GM19468 (cell line): Measurements from ENCODE around the gene SLC35F3.

Experiments
- ATAC-seq: cut with Tn5 transposase; IDR thresholded peaks from one replicate; pipeline ENCODE4 v1.9.1; 2021; ENCODE audit warnings: mild to moderate bottlenecking, moderate library complexity, moderate number of reproducible peaks; ENCODE audit not compliant: unreplicated experiment; ENCODE audit errors: extremely low read depth

SLC35F3 gene

DNA sequence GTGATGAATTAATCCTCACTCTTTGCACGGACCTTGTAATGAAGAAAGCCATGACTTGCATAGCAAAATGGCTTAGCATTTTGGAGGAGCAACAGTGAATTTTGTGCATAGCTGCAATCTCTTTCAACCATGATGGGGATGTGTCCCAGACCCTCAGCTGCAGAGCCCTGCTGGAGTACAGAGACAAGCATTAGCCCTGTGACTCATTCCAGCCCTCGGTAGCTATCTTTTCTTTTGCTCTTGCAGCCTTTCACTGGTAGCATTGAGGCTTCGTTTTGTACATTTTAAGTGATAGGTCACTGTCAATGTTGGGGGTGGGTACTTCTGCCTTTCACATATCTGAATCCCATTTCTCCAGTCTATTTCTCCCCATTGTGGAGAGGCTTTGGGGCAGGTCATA is 58.4 kb downstream of the SLC35F3 start:
- no peak for ATAC-seq

GRCh38 chr1:233965856-233966255 is 61.4 kb downstream of the SLC35F3 start:
- no peak for ATAC-seq

DNA sequence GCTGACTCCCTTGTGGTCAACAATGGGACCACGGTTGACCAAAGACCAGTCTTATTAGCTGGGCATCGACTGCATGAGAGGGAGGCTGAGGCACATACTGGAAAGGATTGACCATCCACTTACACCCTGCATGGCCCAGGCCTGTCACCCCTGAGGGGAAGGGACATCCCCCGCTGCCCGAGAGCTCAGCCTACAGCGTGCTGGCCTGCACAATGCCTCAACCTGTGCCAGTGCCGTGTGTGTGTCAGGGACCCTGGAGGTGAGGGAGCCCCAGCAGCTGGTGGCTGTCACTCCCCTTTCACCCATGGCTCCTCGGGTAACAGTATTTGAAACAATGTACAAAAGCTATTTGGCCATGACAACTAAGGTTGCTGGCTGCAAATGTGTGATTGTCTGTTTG is 67.3 kb downstream of the SLC35F3 start:
- ATAC-seq, result no peak

GRCh38 chr1:233972563-233972950 is 68.1 kb downstream of the SLC35F3 start:
- no peak for ATAC-seq

- no peak for ATAC-seq
Observed at GRCh38 chr1:233972951-233973635, 68.6 kb downstream of the SLC35F3 start.

DNA sequence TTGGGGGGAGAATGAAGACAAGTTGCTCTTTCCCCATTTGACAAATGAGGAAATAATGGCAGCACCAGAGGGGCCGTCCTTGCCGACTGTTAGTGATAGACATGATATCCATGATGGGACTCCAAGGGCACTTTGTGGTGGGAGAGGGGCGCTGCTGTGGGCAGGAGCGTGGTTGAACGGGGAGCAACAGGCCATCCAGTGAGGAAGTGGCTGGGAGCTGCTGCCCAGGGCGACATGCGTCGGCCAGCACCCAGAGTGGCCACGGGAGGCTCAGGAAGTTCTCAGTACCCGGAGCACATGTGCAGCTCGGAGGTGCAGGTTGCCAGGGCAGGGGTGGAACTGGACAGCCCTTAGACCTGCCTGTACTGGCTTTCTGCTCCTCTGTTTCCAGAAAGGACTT is 71.0 kb downstream of the SLC35F3 start:
- ATAC-seq, result no peak

GRCh38 chr1:233981042-233981675 is 76.7 kb downstream of the SLC35F3 start:
- no peak for ATAC-seq

DNA sequence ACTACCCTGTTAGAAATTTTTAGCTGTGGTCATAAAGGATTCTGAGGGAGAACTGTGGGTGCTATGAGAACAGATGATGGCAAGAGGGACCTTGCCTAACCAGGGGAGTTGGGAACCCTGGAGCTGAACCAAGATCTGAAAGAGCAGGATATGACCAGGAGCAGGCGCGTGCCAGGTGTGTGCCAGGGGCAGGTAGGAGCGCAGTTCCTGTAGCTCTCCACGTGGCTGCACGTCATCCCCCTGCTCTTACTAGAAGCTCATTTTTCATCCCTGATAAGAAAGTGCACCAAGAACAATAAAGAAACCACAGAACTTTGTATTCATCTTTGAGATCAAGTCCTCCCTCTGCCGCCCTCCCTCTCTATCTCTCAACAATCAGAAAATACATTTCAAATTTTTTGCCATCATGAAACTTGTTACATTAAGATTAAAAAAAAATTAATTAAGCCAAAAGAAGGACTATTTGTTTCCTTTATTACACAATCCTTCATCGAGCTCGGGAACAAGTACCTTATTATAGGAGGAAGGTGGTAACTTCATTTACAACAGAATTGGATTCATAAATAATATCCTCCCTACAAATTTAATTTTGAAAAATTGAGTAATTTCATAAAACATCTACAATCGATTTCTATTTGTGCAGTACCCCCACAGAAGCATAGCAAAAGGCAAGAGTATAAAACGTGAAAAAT is 78.5 kb downstream of the SLC35F3 start:
- no peak for ATAC-seq

- no peak for ATAC-seq
Observed at GRCh38 chr1:233983811-233984210, 79.3 kb downstream of the SLC35F3 start.

DNA sequence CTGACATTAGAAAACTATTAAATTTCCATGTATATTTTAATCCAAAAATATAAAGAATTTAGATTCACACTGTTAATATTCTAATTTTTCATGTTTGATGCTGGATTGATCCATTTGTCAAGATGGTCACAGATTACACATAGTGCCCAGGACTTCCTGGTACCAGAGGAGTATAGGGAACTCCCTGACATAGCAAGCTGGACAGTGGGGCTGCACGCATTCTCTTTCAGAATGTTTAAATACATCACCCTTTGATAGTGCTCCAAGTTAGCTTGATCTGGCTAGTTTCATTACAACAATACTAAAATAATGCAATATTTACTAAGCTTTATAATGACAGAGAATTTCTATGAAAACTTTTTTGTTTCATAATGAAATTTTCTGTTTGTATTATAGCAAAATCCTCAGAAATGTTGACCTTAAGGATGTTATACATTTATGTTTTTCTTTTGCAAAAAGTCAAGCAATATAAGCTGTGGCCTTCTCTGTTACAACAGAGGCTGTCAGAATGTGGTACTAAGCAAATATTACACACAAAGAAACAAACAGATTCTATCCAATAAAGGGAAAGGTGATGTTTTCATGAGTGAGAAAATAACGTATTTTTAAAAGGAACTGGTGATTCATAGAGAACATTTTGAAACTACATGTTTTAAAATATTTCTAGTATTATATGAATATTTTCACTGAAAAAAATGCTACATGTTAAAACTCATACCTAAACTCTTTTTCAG is 84.7 kb downstream of the SLC35F3 start:
- ATAC-seq, result no peak

- ATAC-seq, result no peak
Observed at GRCh38 chr1:233990486-233990885, 86.0 kb downstream of the SLC35F3 start.

- ATAC-seq, result no peak
Observed at GRCh38 chr1:233993651-233994050, 89.2 kb downstream of the SLC35F3 start.

GRCh38 chr1:233994112-233994511 is 89.6 kb downstream of the SLC35F3 start:
- no peak for ATAC-seq

DNA sequence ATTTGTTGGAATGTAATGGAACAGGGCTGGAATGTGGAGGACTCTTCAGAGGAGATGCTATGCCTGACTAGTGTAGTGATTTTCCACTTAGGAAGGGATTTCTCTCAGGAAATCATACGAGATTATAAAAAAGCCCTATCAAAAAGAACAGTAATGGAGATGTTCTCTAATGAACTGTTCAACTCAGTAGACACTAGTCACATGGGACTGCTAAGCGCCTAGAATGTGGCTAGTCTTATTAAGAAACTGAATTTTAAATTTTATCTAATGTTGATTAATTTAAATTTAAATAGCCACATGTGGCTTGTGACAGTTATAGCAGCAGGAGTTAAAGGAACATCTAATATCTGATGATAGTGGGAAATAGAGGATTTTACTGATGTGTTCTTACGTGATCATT is 94.0 kb downstream of the SLC35F3 start:
- no peak for ATAC-seq

GRCh38 chr1:233998891-233999290 is 94.4 kb downstream of the SLC35F3 start:
- ATAC-seq, result no peak

DNA sequence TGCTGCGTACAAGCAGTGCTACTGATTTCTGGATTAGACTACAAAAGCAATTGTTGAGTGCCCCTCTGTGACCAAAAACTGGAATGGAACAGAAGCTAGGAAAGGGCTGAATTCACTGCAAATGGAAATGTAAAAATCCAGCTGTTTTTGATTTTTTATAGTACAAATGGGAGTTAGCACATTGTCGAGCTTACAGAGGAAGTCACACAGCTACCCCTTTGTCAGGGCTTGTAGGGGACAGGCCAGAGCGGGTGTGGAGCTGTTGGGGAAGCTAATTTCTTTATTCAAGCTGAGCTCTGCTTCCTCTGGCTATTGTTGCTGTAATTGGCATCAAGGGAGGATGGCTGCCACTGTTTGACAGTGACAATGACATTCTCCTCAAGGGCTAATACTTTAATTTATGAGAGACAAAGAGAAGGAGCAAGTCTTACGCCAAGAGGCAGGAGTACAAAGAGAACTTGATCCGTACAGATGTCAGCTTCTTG is 96.1 kb downstream of the SLC35F3 start:
- no peak for ATAC-seq

DNA sequence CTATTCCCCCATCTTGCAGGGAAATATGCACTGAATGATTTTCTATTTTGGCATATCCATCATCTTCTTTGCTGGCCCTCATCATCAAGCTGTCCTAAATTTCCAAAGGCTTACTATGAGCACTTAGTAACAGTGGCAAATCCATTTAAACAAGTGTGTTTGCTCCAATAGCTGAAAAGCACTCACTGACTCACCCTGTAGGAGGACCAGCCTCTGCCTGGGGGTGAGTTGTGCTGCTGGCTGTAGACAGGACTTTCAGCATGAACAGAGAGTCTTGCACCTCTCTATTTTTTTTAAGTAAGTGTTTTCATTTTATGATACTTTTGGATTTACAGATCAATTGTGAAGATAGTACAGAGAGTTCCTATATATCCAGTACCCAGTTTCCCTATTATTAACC is 97.3 kb downstream of the SLC35F3 start:
- ATAC-seq, result no peak

DNA sequence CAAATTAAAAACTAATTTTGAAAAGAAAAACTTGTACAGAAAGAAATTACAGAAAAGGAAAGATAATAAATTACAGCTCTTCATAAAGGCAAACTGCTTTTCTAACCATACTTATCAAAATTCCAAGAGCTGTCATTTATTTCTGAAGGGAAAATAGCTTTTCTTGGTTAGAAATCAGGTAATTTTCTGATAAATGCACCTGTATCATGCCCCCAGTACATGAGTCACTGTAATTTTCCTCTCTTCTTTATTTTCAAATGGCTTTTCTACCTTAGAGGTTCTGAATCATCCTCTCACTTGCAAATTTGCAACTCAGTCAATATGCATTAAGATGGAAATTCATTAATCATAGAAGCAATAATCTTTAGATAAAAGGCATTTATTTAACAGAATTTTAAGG is 100.1 kb downstream of the SLC35F3 start:
- ATAC-seq, result no peak

GRCh38 chr1:234007684-234008083 is 103.2 kb downstream of the SLC35F3 start:
- ATAC-seq, result no peak

DNA sequence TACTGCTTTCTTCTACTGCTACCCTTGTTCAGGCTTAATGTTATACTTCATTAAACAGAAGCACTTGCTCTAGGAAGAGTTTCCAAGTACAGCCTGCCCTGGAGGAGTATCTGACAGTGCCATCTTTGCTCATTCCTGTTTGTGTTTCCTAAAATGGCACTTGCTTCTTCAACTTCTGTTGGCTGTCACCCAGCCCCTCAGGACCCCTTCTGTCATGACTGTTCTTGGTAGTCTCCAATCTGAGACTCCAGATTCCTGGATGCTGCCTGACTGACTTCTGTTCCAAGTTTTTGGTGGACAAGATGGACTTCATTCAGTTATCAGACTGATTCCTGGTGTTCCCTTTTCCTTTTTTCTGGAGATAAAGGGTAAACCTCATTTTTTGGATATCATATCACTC is 104.1 kb downstream of the SLC35F3 start:
- no peak for ATAC-seq

- no peak for ATAC-seq
Observed at GRCh38 chr1:234009668-234010067, 105.2 kb downstream of the SLC35F3 start.
